NCI-H460 (cell line): Measurements from ENCODE around the gene RRH. TPM values are rescaled to one million over a fixed set of nuclear protein-coding genes. Genes with fewer than 3 reads are reported as not detected.

Experiments
- DNase-seq: peaks from one replicate; pipeline ENCODE4 v3.0.0-alpha.2; 2016; ENCODE audit warnings: low read depth; ENCODE audit errors: extremely low read depth
- total RNA-seq: library from RNA; depleted of rRNA; stranded (reverse); fragments of >200 nt; shearing (Covaris generic); gene quantifications from 2 replicates; pipeline ENCODE4 v1.2.3, GENCODE V29; 2014; rRNA removed

The RRH gene
- total RNA-seq, 1 experiment from 2014 or later: not detected

DNA sequence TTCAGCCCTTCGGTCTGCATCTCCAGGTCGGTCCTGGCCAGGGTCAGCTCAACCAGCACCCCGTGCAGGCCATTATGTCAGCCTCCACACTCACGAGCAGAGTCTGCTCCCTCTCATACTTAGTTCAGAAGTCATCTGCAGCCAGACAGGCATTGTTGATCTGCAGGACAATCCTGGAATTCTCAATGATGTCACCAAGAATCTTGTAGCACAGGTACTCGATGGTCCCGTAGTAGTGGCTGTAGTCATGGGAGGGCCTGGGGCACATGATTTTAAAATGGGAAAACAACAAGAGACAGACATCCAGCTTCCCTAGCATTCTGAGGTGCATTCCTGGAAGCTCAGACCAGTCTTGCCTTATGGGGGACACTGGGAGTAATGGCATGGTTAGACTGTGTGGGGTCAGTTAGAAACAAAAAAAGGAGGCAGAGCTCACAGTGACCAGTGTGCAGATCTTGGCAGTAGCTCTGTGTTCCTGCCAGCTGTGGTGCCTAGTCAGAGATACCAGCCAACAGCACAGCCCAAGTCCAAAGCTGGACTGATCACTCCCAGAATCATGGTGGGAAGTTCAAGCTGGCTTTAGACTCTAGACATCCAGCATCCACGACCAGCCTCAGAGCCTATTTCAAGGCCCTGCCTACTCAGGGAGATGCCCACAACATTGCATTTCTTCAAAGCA, 52.0 kb downstream of the RRH start:
- no peak for DNase-seq

DNA sequence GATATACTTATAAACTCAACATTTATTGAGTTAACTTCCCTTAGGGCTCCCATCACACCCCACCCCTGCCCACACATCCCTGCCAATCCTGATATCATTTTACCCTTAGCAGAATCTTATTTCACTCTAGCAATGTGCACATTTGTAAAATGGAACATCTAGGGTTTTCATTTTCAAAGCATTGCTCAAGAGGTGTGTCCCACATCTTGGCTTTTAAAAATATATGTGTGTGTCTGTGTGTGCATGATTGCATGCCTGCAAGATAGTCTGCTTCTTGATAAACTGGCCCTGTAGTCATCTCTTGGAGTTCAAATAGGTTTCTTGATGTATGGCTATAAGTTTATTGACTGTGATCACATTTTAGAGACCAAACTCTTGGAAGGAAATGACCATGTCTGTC, 58.5 kb downstream of the RRH start:
- no peak for DNase-seq

DNA sequence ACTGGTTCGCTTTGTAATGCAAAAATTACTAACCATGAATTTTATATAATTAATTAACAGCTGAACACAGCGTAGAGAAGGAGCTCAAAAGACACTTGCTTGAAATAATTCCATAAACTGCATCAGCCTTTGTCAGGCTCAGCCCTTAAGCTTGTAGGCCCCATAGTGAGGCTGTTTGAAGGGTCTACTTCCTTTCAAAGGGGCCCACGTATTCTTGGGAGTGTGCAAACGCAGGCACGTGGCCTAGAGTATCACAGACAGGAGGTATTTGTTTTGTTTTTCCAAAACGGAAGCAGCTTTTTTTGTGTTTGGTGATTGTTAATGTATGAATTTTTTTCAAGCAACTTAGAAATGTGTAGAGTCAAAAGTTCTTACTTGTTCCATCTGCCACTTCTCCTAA, 59.3 kb downstream of the RRH start:
- DNase-seq: no peak

DNA sequence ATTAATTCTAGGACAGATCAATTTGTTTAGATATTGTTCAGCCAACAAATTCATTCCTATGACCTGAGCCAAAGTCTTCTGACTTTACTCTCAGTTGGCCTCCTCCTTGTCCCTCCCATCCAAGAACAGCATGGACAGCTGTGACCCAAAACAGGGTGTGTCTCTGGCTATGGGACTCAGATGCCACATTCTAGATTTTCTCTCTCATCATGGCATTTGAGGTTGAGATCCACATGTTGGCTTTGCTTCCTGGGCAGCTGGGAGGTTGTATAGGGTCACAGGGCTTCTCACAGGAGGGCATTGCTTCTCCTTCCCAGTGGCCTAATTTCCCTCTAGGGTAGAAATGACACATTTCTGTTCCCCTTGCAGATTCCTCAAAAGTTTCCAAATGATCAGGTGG, 62.3 kb downstream of the RRH start:
- DNase-seq: no peak

Other genes starting within 250 kb of the RRH start
- gene CASP6, start 124.5 kb upstream of the RRH start, total RNA-seq: 16.6 and 26.3 TPM in 2 replicates
- gene PLA2G12A, start 97.9 kb upstream of the RRH start, total RNA-seq: 12.9 and 17.3 TPM in 2 replicates
- gene CFI, start 26.0 kb upstream of the RRH start, total RNA-seq: not detected in 2 replicates
- 16.7 and 21.2 TPM in 2 replicates for gene GAR1, start 12.2 kb upstream of the RRH start, total RNA-seq
- not detected in 2 replicates for gene LRIT3, start 20.1 kb downstream of the RRH start, total RNA-seq
- gene EGF, start 84.9 kb downstream of the RRH start, total RNA-seq: 13.6 and 15.6 TPM in 2 replicates